Activated CD4-positive, CD25-positive, alpha-beta regulatory T cell treated with anti-CD3 and anti-CD28 coated beads, Interleukin-2, amount 50 U/mL, for 24 hours (primary cell): Measurements from ENCODE around the gene ALX1.

Experiments
- ATAC-seq, 2 donors: fragments of 150-1000 bp; cut with Tn5 transposase; one replicate each; pipeline ENCODE4 v1.10.0; 2021; ENCODE audit warnings: mild to moderate bottlenecking in 1 of 2, moderate library complexity in 1 of 2

Gene ALX1

DNA sequence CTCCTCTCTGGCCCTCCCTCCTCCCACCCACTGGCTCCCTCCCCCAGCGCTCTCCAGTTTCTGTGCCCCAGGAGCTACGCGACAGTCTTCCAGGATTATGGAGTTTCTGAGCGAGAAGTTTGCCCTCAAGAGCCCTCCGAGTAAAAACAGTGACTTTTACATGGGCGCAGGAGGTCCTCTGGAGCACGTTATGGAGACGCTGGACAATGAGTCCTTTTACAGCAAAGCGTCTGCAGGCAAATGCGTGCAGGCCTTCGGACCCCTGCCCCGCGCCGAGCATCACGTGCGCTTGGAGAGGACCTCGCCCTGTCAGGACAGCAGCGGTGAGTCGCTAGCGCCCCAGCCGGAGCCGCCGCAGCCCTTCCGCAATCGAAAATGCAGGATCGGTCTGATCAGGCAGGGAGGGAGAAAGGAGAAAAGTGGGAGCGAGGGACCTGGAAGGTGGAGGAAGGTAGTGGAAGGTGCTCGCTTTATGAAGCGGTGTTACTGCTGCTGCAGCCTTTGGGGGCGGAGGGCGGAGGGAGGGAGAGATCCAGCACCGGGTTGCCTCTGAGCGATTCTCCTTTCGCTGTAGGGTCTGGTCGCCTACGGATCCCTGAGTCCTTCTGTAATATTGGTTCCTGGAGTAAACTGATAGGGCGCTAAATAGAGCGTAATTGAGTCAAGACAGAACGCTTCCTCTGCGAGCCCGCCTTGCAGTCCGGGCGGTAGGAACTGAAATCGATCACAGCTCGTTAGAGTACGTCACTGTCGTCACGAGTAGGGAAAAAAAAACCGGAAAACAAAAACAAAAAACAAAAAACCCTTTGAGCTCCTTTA is at the start of gene ALX1:
Gene ALX1, plus strand, starts transcription at position 56 of the 819 bp plus-strand sequence. Its CDS starts 42 bp downstream, at position 98.
- no peak for ATAC-seq

DNA sequence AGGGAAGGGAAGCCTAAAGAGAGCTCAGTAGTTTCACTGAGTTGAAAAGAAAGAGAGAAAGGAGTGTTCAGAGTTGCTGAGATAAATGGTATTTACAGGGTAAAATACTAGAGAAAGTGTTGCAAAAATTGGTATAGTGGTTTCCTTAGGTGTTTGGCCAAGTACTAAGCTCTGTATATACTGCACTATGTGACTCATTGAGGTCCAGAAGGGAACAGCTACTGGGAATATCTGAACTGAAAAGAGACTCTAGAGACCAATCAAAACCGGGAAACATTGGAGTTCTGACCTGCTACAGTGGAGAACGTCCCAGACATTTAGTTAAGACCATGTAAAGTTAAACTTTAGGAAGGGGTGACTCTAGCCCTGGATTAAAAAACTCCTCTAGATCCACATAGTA is 42.7 kb upstream of the ALX1 start:
- ATAC-seq = no peak

DNA sequence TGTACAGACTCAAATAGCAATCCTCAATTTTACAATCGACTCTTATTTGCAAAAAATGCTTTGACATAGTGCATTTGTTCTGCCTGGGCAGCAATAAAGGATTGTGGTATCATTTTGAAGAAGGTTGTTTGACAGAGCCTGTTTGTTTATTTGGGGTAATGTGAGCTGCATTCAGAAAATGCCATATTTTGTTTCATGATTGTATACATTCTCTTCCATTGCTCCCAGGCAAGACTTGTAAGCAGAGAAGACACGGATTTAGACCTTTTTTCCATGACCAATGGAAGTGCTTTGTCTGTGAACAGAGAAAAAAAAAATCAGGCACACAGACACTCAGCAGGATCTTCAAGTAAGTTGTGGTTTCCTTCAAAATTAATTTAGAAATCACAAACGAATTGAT is 35.5 kb upstream of the ALX1 start:
- no peak for ATAC-seq

DNA sequence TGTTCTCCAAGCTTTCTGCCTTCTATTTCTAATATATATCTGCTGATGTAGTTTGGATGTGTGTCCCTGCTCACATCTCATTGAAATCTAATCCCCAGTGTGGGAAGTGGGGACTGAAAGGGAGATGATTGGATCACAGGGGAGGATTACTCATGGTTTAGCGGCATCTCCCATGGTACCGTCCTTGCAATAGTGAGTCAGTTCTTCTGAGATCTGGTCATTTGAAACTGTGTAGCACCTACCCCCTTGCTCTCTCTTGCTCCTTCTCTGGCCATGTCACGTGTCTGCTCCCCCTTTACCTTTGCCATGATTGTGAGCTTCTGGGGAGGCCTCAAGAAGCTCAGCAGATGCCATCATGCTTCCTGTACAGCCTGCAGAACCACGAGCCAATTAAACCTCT is 26.2 kb upstream of the ALX1 start:
- no peak for ATAC-seq

DNA sequence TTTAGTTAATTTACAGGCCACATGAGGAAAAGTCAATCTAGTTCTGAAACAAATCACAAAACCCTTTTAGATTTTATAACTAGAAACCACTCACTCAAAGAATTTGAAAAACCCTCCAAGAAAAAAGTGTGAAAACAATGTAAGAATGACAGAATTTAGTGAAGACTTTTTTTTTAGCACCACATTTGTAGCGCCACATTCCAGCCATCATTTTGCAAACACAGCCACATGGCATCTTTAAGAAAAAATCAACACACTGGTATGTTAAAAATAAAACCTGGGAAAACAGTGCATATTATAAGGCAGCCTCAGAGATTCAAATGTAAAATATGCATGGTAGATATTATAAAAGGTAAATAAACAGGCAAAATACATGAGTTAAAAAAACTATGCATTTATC is 22.3 kb upstream of the ALX1 start:
- no peak for ATAC-seq

DNA sequence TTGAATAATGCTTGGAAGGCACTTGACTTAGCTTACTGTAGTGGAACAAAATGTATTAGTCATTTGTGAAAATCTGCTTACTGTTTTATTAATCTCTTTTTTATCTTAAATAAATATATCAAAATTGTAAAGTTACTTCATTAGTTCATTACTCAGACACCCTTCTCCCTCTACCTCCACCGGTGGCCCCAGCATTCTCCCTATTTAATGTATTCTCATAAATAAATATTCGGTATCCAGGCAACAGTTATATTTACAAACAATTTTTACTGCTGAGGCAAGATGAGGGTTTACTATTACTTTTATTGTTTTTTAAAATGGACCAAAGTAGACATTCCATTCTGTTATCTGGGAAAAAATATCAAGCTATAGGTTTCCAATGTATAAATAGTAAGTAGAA is 19.6 kb upstream of the ALX1 start:
- ATAC-seq = no peak

DNA sequence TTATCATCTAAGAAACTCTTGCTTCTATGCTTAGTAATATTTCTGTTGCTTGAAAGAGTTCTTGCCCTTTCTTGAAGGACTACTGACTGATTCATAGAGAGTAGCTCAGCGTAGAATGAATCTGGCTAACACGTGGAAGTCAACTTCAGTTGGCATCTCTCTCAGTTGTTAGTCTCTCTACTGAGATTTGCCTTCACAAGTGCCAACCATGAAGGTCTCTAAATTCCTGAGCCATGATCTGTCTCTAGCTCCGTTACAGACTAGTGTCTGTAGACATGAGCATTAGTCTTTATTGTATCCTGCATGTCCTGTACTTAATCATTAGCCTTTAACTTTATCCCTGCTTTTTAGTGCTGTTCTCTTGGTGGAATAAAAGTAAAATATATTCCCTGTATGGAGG is 19.1 kb upstream of the ALX1 start:
- ATAC-seq = no peak

DNA sequence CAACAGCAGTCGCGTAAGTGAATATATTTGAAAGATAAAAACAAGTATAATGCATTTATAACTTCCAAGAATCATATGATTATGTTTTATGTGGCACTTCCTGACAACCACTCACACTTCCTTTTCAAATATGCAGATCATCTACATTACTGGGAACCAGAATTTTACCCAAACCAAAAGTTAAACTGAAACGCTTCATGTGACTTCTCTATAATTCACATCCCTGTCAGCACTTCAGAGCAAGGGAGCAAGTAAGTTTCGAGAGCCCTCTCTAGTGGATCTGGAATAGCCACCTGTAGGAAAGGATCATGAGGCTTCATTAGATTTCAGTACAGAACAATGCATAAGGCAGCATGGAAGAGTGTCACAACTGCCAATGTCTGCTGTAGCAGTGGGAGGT is 13.7 kb upstream of the ALX1 start:
- ATAC-seq = no peak

DNA sequence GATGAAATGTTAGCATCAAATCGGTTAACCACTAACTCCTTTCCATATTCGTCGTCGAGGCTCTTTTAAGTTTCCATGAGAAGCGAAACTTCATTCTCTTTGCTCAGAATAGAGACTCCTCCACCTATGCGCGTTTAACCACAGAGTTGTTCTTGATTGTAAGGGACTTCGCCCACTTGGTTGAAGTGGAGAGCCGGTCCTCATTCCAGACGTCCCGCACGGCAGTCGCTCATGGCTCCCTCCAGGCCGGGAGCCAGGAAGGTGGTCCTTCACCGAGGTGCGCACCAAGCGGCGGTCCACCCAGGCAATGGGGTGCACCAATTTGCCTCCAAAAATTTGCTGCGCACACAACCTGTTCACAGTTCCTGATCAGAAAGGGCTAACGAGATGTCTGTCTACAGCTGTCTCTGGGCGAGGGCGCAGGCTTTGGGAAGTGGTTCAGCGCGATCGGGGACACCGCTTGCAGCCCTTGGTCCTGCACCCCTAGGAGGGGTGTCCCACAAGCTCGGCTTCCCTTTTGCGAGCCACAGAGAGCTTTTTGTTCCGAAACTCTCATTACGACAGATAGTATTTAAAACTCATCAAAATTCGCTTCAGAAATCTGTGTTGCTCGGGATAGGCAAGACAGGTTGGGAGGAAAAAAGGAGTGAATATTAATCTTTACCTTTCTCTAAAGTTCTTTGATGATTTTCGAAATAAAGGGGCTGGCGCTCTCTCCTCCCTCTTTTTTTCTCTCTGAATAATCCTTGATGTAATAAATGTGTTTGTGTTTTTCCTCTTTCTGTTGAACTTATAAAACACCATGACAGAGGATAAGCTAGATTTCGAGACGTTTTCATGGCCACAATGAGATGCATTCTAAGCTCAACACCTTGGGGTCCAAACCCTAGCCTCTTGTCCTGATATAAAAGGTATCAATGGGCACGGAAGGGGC is 6.4 kb upstream of the ALX1 start:
- no peak for ATAC-seq

DNA sequence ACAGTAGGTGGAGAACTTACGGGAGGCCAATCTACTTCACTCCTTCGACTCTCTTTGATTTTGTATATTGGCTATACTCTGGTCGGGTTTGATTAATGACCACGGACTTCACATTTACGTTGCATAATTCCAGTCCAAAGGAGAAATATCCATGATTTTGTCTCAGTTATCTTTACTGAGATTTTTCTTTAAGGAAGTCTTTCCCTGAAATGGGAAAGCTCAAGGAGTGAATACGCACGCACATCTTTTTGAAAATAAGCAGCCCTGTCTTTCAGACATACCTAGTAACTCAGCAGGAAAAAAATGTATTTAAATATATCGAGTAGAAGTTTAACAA is 5.7 kb upstream of the ALX1 start:
- no peak for ATAC-seq

DNA sequence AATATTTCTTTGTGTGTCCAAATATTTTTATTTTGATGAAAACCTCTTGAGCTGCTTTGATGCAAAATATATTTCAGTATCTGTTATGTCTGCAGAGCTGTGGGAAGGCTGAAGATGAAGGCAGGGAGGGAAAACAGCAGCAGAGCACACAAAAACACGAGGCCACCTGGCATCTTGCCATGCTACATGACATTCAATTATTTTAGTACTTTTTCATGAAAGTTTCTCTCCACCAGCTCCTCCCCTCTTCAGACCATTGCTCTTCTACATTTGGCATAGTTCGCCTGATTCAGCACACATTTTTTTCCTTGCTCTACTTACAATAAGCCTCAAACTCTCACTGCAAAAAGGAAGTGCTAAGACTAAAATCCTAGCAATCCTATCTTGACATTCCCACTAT is 4.6 kb upstream of the ALX1 start:
- ATAC-seq = no peak

DNA sequence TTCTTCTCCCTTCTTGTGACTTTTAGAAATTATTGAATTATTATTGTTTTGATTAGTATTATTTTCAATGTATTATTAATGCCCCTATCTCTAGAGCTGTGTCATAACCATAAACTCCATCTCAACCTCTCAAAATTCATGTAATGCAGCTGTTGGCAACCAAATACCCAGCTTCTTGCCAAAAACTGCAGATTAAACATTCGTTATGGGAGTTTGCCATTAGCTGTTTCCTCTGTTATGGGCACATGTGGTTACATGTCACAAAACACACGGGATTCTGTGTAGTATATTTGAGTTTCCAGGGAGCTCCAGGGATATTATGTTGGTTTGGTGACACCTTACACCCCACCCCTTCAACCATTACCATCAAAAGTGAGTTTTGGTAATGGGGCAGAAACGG is 2.8 kb upstream of the ALX1 start:
- no peak for ATAC-seq

DNA sequence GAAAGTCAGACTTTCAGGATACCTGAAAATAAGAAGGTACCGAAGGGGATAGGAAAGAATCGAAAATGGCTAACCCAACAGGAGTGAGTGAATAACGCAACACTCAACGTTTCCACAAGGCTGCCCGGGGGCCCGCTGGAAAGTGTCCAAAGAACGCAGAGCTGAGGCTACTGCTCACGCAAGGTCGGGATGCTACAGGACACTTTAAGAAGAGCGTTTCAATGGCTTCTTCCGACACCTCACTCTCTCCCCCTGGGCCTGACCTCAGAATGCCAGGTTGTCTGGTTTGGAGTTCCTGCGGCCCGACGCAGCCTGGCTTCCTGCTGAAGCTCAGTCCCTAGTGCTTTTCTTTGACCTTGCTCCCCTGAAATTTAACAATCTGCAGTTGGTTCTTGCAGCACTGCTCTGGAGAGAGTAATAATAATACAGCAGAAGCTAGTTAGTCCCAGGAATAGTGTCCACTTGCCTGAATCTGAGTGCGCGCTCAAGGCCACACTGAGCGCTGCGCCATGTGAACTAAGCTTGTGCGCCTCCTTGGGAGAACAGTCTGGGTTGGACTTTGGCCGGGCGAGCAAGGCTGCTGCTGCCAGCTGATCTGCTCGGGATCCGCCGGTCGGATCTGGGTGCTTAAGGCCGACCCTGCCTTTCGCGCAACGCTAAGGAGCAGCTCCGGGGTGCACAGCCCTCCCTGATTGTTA is 2.0 kb upstream of the ALX1 start:
- ATAC-seq = no peak

DNA sequence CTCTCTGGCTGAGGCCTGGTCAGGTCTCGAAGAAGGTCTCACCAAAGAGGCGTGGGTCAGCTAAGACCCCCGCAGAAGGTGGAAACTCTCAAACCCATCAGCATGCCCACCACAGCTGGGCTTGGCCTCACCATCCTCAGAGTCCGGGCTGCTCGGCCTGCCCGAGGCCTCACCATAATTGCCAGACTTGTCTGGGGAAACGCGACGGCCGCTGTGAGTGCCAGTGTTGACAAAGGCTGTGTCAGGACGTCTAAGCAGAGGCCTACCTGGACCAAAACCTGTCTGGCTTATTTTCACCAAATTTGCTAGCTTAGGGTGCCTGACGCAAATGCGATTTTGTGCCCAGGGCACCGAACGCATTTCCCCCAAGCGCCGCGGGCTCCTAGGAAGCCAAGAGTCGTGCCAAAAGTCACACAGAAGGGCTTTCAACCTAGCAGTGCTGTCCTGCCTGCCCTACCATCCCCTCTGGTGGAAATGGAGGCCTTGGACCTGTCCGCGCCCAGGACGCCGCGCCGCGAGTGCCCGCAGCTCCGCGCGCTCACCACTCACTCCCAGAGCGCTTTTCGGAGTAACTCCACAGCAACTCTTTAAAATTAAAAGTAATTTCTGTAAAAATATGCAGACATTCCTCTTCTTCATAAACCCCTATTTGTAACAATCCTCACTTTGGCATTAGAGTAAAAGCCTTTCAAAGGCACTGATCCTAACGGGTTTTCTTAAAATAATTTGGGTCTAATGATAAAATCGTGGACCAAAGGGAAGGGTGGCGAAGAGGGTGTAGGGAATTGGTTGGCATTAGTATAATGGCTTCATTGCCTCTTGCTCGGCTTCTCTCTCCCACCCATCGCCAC is 1.2 kb upstream of the ALX1 start:
- ATAC-seq = no peak

DNA sequence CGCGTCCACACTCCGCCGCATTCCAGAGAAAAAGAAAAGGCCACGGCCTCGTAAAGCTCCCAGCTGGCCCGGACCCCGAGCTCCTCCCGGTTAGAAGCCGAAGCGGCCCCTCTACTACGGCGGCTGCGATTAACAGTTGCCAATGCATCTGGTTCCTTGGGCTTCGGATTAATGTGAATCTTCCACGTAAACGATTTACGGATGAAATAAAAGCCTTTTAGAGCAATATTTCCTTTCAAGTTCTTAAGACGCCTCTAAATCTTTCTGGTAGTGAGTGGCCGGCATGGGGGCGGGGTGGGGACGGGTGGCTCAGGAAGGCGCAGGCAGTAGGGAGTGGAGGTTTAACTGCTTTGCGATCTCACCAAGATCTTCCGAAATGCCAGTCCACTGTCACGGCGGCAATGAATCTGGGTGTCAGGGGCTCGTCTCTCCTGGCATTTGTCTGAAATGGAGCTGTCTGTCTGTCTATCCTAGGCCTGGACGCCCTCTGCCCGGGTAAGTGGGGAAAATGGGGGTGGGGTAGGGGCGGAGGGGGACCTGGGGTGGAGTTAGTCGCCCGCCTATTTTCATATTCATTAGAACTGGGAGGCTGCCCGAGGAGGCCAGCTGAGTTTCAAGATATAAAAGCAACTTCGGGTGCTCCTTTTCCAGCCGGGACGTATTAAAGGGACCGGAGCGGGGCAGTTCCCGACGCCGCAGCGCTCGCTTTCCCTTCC is 413 bp upstream of the ALX1 start:
- ATAC-seq = no peak

DNA sequence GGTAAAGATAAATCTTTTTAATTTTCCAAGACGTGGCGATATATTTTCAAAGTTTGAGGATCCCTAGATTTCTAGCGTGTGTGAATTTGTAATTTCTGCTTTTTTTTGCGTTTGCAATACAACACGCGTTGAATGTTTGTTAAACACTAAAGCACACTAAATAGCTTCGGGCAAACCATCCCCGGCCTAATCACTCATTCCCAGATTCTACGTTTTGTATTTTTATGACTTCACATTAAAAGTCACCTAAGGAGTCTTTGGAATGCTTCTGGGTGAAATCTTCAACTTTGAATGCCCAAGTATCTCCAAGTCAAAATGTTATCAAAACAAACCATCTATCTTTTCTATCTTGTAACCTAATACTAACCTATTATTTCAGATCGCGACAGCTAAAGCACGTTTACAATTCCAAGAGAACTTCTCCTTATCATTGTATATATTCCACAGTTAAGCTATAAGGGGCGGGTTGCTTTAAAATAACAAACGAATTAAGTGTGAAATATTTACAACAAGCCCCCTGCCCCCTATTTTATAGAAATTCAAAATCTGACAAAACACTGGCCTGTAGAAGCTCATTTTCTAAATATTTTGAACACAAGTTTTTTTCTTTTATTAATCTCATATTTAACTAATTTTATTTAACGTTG is 1.1 kb downstream of the ALX1 start:
- no peak for ATAC-seq

DNA sequence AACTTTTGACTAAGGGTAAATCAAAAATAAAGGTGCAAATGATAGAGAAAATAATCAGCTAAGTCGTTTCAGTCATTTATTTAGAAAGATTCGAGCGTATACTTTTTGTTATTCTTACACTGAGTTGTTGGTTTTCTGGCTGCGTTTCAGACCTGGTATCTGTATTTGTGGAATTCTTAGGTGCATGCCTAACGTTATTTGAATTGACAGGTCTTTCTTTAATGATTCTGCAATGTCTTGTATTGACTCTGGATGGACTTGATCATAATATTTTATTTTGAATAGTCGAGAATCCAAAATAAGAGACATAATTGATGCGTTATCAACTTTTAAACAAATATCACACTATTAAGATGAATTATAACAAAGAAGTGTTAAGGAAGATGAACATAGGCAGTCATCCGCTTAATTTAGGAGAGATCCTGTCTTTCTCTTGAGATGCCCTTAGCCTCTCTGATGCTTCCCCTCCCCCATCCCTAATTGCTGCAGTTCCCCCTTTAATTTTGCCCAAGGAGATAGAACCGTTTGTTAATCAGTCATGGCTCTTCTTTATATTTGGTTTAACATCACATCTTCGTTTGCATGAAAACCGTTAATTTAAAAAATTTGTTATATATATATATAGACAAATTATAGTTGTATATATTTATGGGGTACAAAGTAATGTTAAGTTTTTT is 1.8 kb downstream of the ALX1 start:
- ATAC-seq = no peak

DNA sequence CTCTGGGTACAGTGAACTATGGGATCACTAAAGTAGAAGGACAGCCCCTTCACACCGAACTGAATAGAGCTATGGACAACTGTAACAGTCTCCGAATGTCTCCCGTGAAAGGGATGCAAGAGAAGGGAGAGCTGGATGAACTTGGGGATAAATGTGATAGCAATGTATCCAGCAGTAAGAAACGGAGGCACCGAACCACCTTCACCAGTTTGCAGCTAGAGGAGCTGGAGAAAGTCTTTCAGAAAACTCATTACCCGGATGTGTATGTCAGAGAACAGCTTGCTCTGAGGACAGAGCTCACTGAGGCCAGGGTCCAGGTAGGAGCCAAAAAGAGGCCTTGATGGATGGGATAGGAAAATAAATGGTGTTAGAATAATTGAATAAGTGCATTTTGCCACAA is 3.5 kb downstream of the ALX1 start:
- no peak for ATAC-seq

DNA sequence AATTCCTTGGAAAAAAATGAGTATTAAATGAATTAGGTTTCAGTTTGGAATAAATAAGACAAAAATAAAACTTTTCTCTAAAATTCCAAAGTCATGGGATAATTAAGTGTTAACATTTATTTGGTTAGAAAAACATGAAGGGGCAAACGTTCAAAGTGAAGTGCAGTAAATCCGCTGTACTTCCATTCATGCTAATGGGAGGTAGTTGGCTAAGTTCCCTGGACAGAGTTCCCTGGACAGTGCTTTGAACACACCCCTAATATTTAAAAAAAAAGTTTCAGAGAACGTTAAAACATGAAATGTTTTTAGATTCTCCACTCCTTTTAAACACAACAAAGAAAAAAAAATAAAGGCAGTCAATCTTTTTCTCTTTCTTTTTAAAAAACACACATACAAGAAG is 16.3 kb downstream of the ALX1 start:
- ATAC-seq = no peak

DNA sequence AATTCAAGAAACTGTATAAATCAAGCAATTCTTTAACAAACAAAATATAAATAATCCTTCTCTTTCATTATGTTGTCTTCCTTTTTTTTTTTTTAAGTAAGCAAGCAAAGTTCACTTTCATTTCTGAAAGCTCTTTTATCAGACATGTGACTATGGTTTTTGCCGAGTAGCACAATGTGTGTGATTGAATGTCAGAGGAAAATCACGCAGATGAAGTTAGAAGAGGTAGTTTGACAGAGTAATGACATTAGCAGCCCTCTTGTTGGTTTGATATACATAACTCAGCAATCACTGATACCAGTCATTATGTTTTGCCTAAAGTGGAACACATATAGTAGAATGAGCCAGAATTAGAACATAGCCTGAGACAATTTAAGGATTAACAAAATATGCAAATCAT is 19.0 kb downstream of the ALX1 start:
- no peak for ATAC-seq

DNA sequence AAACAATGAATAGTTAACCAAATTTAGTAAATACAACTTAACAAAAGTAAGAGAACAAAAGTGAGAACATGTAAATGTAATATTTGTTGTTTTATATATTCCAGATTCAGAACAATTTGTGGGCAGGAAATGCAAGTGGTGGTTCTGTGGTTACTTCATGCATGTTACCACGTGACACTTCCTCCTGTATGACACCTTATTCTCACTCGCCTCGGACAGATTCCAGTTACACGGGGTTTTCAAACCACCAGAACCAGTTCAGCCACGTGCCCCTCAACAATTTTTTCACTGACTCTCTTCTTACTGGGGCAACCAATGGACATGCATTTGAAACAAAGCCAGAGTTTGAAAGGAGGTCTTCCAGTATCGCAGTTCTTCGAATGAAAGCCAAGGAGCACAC is 21.0 kb downstream of the ALX1 start:
- no peak for ATAC-seq
